ENCODE data around the gene PDE1C.
A peak's percentile ranks its signal among the peaks of the same experiment; 100 is the strongest.

The PDE1C gene

DNA sequence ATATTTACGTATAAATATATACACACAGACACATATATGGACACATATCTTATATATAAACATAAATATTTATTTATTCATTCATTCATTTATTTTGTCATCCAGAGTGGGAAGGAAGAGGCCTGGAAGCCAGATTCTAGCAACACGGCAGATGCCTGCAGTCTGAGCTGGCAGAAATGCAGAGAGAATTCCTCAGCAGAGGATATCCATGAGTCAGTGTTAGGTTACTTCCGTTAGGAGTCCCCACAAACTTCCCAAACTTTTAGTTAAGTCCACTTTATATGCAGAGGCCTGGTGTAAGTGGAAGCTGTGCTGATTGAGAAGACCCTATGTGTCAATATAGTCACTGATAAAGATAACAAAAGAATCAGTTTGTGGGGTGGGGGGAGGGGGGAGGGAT lies 293.6 kb downstream of the PDE1C start:
- no peak for DNase-seq (ENCODE audit: low read depth, low spot score)

- peak; percentile 62 for DNase-seq (ENCODE audit: low read depth, low spot score)
Measured at GRCh38 chr7:31775556-31775955, 294.7 kb downstream of the PDE1C start.

- no peak for DNase-seq (ENCODE audit: low read depth, low spot score)
Measured at GRCh38 chr7:31772211-31772610, 298.0 kb downstream of the PDE1C start.

- peak; percentile 62 for DNase-seq (ENCODE audit: low read depth, low spot score)
Measured at GRCh38 chr7:31767686-31768358, 302.4 kb downstream of the PDE1C start.

DNA sequence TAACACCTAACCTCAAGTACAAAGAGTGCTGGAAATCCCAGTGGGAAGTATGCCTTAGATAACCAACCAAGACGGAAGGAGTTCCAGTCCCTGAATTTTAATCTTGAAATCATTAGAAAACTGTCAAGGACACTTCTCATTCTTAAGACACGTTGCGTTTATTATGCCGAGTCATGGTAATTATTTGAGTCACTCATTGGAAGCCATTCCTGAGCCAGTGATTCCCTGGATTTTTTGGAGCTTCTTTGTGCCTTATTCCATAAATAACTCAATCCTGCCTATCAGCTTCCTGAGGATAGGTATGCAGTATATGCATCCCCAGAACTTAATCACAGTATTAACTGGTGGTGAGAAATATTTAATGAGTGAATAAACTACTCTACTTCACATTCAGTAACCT lies 305.7 kb downstream of the PDE1C start:
- no peak for DNase-seq (ENCODE audit: low read depth, low spot score)

DNA sequence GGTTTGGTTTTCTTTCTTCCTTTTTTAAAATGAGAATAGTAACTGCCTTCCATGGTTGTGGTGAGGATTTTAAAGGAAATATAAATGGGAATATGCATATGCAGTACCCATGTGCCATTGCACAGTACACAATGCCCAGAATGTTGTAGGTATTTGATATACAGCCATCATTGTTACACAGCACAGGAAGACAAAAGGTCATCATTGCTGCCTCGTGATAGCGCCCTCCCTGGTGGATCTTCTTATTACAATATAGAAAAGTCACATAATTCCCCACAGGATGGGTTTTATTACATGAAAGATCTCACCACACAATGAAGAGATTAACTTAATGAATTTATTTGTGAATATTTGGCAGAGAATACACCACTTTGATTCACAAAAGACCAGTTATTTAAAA lies 306.7 kb downstream of the PDE1C start:
- DNase-seq (ENCODE audit: low read depth, low spot score), result no peak

GRCh38 chr7:31761646-31762045 lies 308.6 kb downstream of the PDE1C start:
- no peak for DNase-seq (ENCODE audit: low read depth, low spot score)

DNA sequence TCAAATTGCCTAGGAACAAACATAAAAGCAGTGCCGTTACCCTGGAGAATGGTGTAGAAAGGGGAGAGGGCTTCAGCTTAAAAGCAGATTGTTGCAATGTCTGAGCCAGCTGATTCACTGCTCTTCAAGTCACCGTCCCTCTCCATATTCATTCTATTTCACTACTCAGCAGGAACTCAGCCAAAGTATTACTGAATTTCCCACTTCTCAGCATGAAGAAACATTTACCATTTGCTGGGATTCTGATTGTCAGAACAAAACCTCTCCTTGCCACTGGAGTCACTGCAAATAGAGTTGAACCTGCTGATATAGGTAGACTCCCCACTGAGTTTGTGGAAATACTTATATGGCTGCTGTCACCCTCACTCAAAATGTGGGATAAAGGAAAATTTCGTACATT lies 311.5 kb downstream of the PDE1C start:
- DNase-seq (ENCODE audit: low read depth, low spot score), result no peak

GRCh38 chr7:31751726-31752125 lies 318.5 kb downstream of the PDE1C start:
- no peak for DNase-seq (ENCODE audit: low read depth, low spot score)

DNA sequence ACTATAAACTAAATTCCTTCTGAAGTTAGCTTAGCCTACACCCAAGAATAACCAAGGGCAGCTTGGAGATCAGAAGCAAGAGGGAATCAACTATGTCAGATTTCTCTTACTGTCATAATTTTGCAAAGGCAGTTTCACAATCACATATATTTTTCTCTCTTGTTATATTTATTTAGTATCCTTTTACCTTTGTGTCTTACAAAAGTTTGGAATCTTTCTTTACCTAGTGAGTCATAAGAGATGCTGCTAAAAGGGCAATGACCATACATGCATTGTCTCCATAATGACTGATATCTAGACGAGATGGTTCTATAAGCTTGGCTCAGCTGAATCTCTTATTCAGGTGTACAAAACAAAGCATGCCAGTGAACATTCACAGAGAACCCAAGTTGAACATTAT lies 322.1 kb downstream of the PDE1C start:
- DNase-seq (ENCODE audit: low read depth, low spot score), result no peak

GRCh38 chr7:31747553-31747952 lies 322.7 kb downstream of the PDE1C start:
- no peak for DNase-seq (ENCODE audit: low read depth, low spot score)

DNA sequence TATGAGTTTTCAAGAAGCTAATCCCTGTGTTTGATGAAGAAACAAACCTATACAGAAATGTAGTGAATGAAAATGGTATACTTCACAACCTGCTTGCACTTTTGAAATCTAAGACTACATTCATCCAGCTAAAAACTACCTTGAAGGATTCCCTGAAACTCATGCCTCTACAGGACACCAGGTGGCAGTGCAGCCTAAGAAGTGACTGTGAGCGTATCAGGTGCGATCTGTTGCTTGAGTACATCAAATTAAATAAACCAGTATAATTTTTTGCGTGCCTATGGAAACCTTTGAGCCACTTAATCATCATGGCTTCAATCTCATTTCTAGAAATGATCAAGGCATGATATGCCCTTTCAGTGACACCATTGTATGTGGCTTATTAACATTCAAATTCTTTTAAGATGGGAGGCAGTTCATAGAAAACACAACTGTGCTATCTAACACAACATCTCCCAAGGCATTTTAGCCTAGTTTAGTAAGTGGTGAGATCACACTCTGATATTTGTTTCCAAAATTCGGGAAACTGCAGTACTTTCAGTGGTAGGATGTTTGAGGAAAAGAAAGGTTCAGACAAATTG lies 325.8 kb downstream of the PDE1C start:
- peak; percentile 34 for DNase-seq (ENCODE audit: low read depth, low spot score)

- DNase-seq (ENCODE audit: low read depth, low spot score), result no peak
Measured at GRCh38 chr7:31741852-31742251, 328.4 kb downstream of the PDE1C start.

GRCh38 chr7:31735991-31736982 lies 333.9 kb downstream of the PDE1C start:
- DNase-seq (ENCODE audit: low read depth, low spot score), result peak; percentile 81

DNA sequence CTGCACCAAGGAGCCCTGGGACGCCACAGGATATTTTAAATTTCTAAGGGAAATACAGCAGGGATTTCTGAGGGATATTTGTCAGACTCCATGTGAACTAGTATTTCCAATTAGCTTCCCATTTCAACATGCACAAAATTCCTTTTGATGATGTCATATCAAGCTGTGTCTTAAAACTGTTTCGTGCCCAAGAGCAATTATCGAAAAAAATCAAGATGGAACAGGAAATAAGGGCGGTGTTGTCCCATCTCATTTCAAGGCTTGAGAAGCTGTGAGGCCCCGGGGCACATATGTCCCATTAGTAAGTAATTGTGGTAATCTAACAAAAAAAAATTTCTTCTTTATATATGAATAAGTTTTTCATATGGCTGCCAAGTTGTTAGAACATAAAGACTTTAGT lies 335.8 kb downstream of the PDE1C start:
- no peak for DNase-seq (ENCODE audit: low read depth, low spot score)

GRCh38 chr7:31729195-31729804 lies 340.9 kb downstream of the PDE1C start:
- no peak for DNase-seq (ENCODE audit: low read depth, low spot score)

GRCh38 chr7:31724696-31725095 lies 345.5 kb downstream of the PDE1C start:
- DNase-seq (ENCODE audit: low read depth, low spot score), result no peak

- DNase-seq (ENCODE audit: low read depth, low spot score), result no peak
Measured at GRCh38 chr7:31720366-31720765, 349.8 kb downstream of the PDE1C start.

- no peak for DNase-seq (ENCODE audit: low read depth, low spot score)
Measured at GRCh38 chr7:31716355-31716754, 353.9 kb downstream of the PDE1C start.

DNA sequence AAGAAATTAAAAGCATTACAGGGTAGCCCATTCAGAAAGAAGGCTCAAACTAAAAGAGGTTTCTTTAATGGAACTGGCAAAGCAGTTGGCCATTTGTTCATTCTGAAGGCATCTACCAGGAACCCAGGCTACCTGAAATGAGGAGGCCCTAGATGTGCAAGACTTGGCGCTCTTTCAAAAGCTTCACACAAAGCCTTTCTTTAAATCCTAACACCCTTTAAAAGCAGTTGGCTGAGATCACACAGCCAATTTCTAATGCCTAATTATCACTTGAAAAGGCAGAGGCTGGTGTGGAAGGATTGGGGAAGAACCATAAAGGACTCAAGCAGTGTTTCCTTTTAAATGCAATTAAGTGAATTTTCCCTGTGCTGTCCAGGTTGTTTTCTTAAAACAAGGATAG lies 360.0 kb downstream of the PDE1C start:
- DNase-seq (ENCODE audit: low read depth, low spot score), result peak; percentile 77

DNA sequence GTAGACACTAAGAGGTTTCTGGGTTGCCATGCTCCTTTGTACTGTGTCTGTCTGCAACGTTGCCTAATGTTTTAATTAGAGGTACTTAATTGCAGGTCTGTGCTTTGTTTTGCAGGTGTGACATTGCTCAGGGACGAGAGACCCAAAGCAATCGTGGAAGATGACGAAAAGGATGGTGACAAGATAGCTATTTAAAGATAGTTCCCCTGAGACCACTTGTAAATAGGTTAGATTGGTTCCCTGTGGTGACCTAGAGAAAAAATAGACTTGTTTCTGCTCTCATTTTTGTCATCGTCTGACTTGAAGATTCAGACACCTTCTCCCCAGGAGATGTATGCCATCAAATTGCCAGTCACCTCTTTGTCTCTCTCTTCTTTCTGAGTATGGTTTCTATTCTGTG lies 363.1 kb downstream of the PDE1C start:
- no peak for DNase-seq (ENCODE audit: low read depth, low spot score)

- DNase-seq (ENCODE audit: low read depth, low spot score), result no peak
Measured at GRCh38 chr7:31705377-31705776, 364.8 kb downstream of the PDE1C start.

Measured in ELF-1 (cell line).